ENCODE data around the gene TTC1. TPM values are rescaled to one million over a fixed set of nuclear protein-coding genes. Genes with fewer than 3 reads are reported as not detected.

TTC1 gene
- total RNA-seq, 1 experiment from 2014 or later, result 84.6 TPM

DNA sequence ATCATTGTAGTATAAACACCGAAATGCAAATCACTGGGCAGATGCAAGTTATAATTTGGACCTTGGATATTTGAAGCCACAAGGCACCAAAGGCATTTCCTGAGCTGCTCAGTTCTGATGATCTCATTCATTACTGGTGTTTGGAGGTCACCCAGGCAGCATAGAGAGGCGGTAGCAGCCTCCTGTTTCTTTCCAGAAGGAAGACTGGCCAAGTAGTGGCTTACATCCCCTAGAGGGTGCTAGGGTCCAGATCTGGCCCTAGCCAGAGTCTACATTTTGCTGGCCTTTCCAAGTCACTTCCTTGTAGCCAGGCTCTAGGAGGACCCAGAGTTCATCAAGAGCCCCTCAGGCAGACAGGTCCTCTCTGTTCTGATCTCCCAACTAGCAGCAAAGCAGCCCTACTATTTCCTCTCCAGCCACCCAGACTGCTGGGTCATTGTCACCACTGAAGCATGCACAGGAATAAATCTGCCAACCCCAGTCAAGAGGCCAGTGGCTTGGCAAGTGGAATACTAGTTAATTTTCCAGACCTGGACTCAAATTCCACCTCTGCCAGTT, 33.4 kb upstream of the TTC1 start:
- no peak overlapping the region for H3K27ac Mint-ChIP-seq (ENCODE audit: low read depth, unreplicated experiment)
- ChIA-PET POLR2A (no interaction called here), CTCF (interaction anchor here (0.6 to 2.2 kb wide), 4 partner anchors 11 to 23 kb away, joined by 3 to 13 read pairs (median 8); no protein-coding TSS in a partner anchor)
- DNase-seq (ENCODE audit: unreplicated experiment), result peak; percentile 69
- no TSS peak for BruUV-seq (replicated peaks)
- peaks cover 5% of the 10 kb centered on the region for H3K36me3 Mint-ChIP-seq (ENCODE audit: insufficient read depth, unreplicated experiment)
- intact Hi-C loops (cut with micrococcal nuclease), result no loop called here
- H3K4me3 Mint-ChIP-seq (ENCODE audit: unreplicated experiment), result no peak overlapping the region
- TF ChIP-seq, protein P1, sequence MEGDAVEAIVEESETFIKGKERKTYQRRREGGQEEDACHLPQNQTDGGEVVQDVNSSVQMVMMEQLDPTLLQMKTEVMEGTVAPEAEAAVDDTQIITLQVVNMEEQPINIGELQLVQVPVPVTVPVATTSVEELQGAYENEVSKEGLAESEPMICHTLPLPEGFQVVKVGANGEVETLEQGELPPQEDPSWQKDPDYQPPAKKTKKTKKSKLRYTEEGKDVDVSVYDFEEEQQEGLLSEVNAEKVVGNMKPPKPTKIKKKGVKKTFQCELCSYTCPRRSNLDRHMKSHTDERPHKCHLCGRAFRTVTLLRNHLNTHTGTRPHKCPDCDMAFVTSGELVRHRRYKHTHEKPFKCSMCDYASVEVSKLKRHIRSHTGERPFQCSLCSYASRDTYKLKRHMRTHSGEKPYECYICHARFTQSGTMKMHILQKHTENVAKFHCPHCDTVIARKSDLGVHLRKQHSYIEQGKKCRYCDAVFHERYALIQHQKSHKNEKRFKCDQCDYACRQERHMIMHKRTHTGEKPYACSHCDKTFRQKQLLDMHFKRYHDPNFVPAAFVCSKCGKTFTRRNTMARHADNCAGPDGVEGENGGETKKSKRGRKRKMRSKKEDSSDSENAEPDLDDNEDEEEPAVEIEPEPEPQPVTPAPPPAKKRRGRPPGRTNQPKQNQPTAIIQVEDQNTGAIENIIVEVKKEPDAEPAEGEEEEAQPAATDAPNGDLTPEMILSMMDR (IDR thresholded peaks at IDR 0.05; ENCODE audit: unreplicated experiment), result no peak
- H3K27me3 Mint-ChIP-seq (ENCODE audit: insufficient read depth, unreplicated experiment), result no peaks in the 10 kb centered on the region
- H3K9me3 Mint-ChIP-seq (ENCODE audit: unreplicated experiment), result no peaks in the 10 kb centered on the region
- peaks cover 9% of the 10 kb centered on the region for H3K4me1 Mint-ChIP-seq (ENCODE audit: insufficient read depth, unreplicated experiment)

GRCh38 chr5:159976921-159977320, 32.0 kb upstream of the TTC1 start:
- Mint-ChIP-seq H3K9me3 (ENCODE audit: unreplicated experiment) (no peaks in the 10 kb centered on the region), H3K4me1 (ENCODE audit: insufficient read depth, unreplicated experiment) (peaks cover 6% of the 10 kb centered on the region), H3K27ac (ENCODE audit: low read depth, unreplicated experiment) (no peak overlapping the region), H3K4me3 (ENCODE audit: unreplicated experiment) (no peak overlapping the region), H3K36me3 (ENCODE audit: insufficient read depth, unreplicated experiment) (peaks cover 5% of the 10 kb centered on the region), H3K27me3 (ENCODE audit: insufficient read depth, unreplicated experiment) (no peaks in the 10 kb centered on the region)
- ChIA-PET CTCF (interaction anchor here (1.8 to 2.2 kb wide), 2 partner anchors 10 to 12 kb away, joined by 12 to 13 read pairs; no protein-coding TSS in a partner anchor), POLR2A (no interaction called here)
- no TSS peak for BruUV-seq (replicated peaks)
- DNase-seq (ENCODE audit: unreplicated experiment), result no peak
- intact Hi-C loops (cut with micrococcal nuclease), result no loop called here
- TF ChIP-seq, protein P1 (IDR thresholded peaks at IDR 0.05; ENCODE audit: unreplicated experiment), result no peak

DNA sequence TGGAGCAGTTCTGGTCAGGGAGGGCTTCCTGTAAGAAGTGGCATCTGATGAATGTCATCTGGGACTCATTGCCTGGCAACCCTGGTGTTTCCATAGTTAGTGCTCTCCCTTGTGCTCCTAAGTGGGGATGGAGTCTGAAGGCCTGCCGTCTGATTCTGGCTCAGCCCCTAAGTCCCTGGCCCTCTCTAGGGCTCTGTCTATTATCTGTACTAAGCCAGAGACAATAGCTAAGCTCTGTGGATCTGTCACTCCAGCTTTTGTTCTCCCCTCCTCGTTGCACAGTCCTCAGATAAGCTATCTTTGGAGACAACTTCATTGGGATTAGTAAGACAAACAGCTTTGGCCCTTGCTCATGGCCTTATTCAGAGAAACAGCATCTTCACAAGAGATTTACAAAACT, 30.6 kb upstream of the TTC1 start:
- Mint-ChIP-seq H3K27ac (ENCODE audit: low read depth, unreplicated experiment) (no peak overlapping the region), H3K27me3 (ENCODE audit: insufficient read depth, unreplicated experiment) (no peaks in the 10 kb centered on the region), H3K36me3 (ENCODE audit: insufficient read depth, unreplicated experiment) (peaks cover 5% of the 10 kb centered on the region), H3K9me3 (ENCODE audit: unreplicated experiment) (no peaks in the 10 kb centered on the region), H3K4me3 (ENCODE audit: unreplicated experiment) (no peak overlapping the region), H3K4me1 (ENCODE audit: insufficient read depth, unreplicated experiment) (peaks cover 15% of the 10 kb centered on the region)
- no peak for DNase-seq (ENCODE audit: unreplicated experiment)
- intact Hi-C loops (cut with micrococcal nuclease), result no loop called here
- CTCF ChIA-PET, result interaction anchor here (0.5 to 1.9 kb wide), 11 partner anchors 9 to 658 kb away, joined by 3 to 9 read pairs (median 3); no protein-coding TSS in a partner anchor
- POLR2A ChIA-PET, result interaction anchor here (1.1 kb wide), 1 partner anchor 10 kb away, joined by 3 read pairs; no protein-coding TSS in a partner anchor
- no TSS peak for BruUV-seq (replicated peaks)
- TF ChIP-seq, protein P1 (IDR thresholded peaks at IDR 0.05; ENCODE audit: unreplicated experiment), result no peak

- TF ChIP-seq, protein P1 (IDR thresholded peaks at IDR 0.05; ENCODE audit: unreplicated experiment), result no peak
- peak overlapping the region; percentile 34 for H3K27ac Mint-ChIP-seq (ENCODE audit: low read depth, unreplicated experiment)
- intact Hi-C loops (cut with micrococcal nuclease), result loop anchor here (5.0 kb wide), 1 partner anchor 210 kb away; no protein-coding TSS in a partner anchor
- peak; percentile 44 for DNase-seq (ENCODE audit: unreplicated experiment)
- no peak overlapping the region for H3K4me3 Mint-ChIP-seq (ENCODE audit: unreplicated experiment)
- CTCF ChIA-PET, result interaction anchor here (0.5 to 6.2 kb wide), 6 partner anchors 17 to 574 kb away, joined by 3 to 83 read pairs (median 3); no protein-coding TSS in a partner anchor
- no peaks in the 10 kb centered on the region for H3K27me3 Mint-ChIP-seq (ENCODE audit: insufficient read depth, unreplicated experiment)
- H3K4me1 Mint-ChIP-seq (ENCODE audit: insufficient read depth, unreplicated experiment), result peaks cover 21% of the 10 kb centered on the region
- peaks cover 5% of the 10 kb centered on the region for H3K36me3 Mint-ChIP-seq (ENCODE audit: insufficient read depth, unreplicated experiment)
- H3K9me3 Mint-ChIP-seq (ENCODE audit: unreplicated experiment), result no peaks in the 10 kb centered on the region
- BruUV-seq (replicated peaks), result no TSS peak
- POLR2A ChIA-PET, result interaction anchor here (0.6 to 1.5 kb wide), 4 partner anchors 27 to 532 kb away, joined by 3 to 4 read pairs (median 4); partner anchors contain the start of gene TTC1
Measured at GRCh38 chr5:159982421-159983173, 26.3 kb upstream of the TTC1 start.
